Mesendoderm (in vitro differentiated cells): ENCODE data around the gene TMX1.

Experiments
- DNase-seq: peaks from one replicate; pipeline ENCODE4 v3.0.0; 2013
- H2AK5ac ChIP-seq: 2 replicates; pipeline ENCODE4 v1.6.1; 2013; ENCODE audit warnings: low read length, inconsistent platforms
- H2BK120ac ChIP-seq: 2 replicates; pipeline ENCODE4 v1.6.1; 2013; ENCODE audit warnings: low read depth, mild to moderate bottlenecking, low read length, moderate library complexity, mixed read lengths
- H2BK15ac ChIP-seq: replicated peaks from 2 replicates; pipeline ENCODE4 v1.6.1; 2013; ENCODE audit warnings: low read depth, mild to moderate bottlenecking, moderate library complexity
- H2BK5ac ChIP-seq: 2 replicates; pipeline ENCODE4 v1.6.1; 2013; ENCODE audit warnings: low read length, inconsistent platforms
- H3K18ac ChIP-seq: 2 replicates; pipeline ENCODE4 v1.6.1; 2013; ENCODE audit warnings: mild to moderate bottlenecking, low read length, mixed read lengths
- H3K23ac ChIP-seq: one replicate; pipeline ENCODE4 v1.6.1; 2013; ENCODE audit warnings: low read length
- H3K27ac ChIP-seq: 2 replicates; pipeline ENCODE4 v1.5.1; 2013; ENCODE audit warnings: low read depth, mild to moderate bottlenecking, inconsistent platforms, low read length, moderate library complexity
- H3K27me3 ChIP-seq: 2 replicates; pipeline ENCODE4 v1.6.1; 2013; ENCODE audit warnings: low read length, control low read depth, mild to moderate bottlenecking, inconsistent platforms; ENCODE audit not compliant: insufficient read depth, poor library complexity
- H3K36me3 ChIP-seq: 2 replicates; pipeline ENCODE4 v1.6.1; 2013; ENCODE audit warnings: low read length, inconsistent platforms; ENCODE audit not compliant: control insufficient read depth, insufficient read depth
- H3K4ac ChIP-seq: one replicate; pipeline ENCODE4 v1.6.1; 2013; ENCODE audit warnings: low read depth, mild to moderate bottlenecking, low read length, moderate library complexity
- H3K4me1 ChIP-seq: 2 replicates; pipeline ENCODE4 v1.6.1; 2013; ENCODE audit warnings: low read depth, low read length, inconsistent platforms; ENCODE audit not compliant: control insufficient read depth
- H3K4me2 ChIP-seq: 2 replicates; pipeline ENCODE4 v1.6.1; 2013; ENCODE audit warnings: low read length
- H3K4me3 ChIP-seq: 2 replicates; pipeline ENCODE4 v1.5.1; 2013; ENCODE audit warnings: mild to moderate bottlenecking, low read length
- H3K56ac ChIP-seq: one replicate; pipeline ENCODE4 v1.6.1; 2013; ENCODE audit warnings: low read length
- H3K79me1 ChIP-seq: 2 replicates; pipeline ENCODE4 v1.6.1; 2013; ENCODE audit warnings: low read length, inconsistent platforms
- H3K79me2 ChIP-seq: 2 replicates; pipeline ENCODE4 v1.6.1; 2013; ENCODE audit warnings: mild to moderate bottlenecking, low read length; ENCODE audit not compliant: control insufficient read depth, insufficient read depth
- H3K9ac ChIP-seq: 2 replicates; pipeline ENCODE4 v1.6.1; 2013; ENCODE audit warnings: low read length, inconsistent platforms
- H4K5ac ChIP-seq: one replicate; pipeline ENCODE4 v1.6.1; 2013; ENCODE audit warnings: low read length
- H4K8ac ChIP-seq: one replicate; pipeline ENCODE4 v1.6.1; 2013; ENCODE audit warnings: low read depth, mild to moderate bottlenecking, control low read depth, low read length, moderate library complexity
- WGBS: extraction: QIAGEN DNeasy Blood & Tissue Kit; methylation state at CpG from one replicate; pipeline ENCODE4 v1.1.7; 2013; ENCODE audit warnings: low lambda C conversion rate, missing lambda C conversion rate; ENCODE audit not compliant: insufficient coverage; ENCODE audit errors: extremely low coverage; 5-methylcytosine and 5-hydroxymethylcytosine counted together

The TMX1 gene

DNA sequence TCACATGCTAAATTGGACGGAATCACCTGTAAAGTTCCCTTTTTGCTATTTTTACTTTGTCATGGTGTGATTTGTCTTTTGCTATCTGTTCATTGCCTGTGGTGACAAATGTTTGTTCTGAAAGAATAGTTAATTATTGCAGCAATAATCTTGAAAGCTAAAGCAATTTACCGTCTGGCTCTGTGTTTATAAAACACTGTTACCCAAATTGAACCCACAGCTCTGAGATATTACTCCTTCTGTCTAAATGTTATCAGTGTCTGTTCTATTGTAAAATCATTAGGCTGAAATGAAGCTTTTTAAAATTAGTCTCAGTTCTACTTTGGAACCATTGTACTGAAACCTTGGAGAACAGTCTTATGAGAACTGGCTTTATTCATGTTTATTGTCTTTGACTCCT, 42.5 kb downstream of the TMX1 start:
- no peak overlapping the region for H3K4me2 ChIP-seq
- no peak overlapping the region for H2AK5ac ChIP-seq
- no peak overlapping the region for H3K4ac ChIP-seq
- H4K5ac ChIP-seq, result no peak overlapping the region
- no peaks in the 10 kb centered on the region for H3K79me1 ChIP-seq
- no peak overlapping the region for H2BK15ac ChIP-seq
- DNase-seq, result no peak
- no peak overlapping the region for H4K8ac ChIP-seq
- H3K27me3 ChIP-seq, result no peaks in the 10 kb centered on the region
- no peak overlapping the region for H2BK5ac ChIP-seq
- H3K36me3 ChIP-seq, result no peaks in the 10 kb centered on the region
- no peak overlapping the region for H3K4me3 ChIP-seq
- no peak overlapping the region for H3K9ac ChIP-seq
- no peak overlapping the region for H3K27ac ChIP-seq
- H3K23ac ChIP-seq, result no peak overlapping the region
- H3K56ac ChIP-seq, result no peak overlapping the region
- WGBS, result no CpG with 5 or more reads among the region's 2 CpGs
- no peak overlapping the region for H2BK120ac ChIP-seq
- no peaks in the 10 kb centered on the region for H3K4me1 ChIP-seq
- H3K18ac ChIP-seq, result no peak overlapping the region
- no peaks in the 10 kb centered on the region for H3K79me2 ChIP-seq

GRCh38 chr14:51283402-51284085, 43.5 kb downstream of the TMX1 start:
- no peak overlapping the region for H4K5ac ChIP-seq
- H3K27me3 ChIP-seq, result no peaks in the 10 kb centered on the region
- H3K36me3 ChIP-seq, result no peaks in the 10 kb centered on the region
- H2BK15ac ChIP-seq, result no peak overlapping the region
- H3K27ac ChIP-seq, result no peak overlapping the region
- H3K79me1 ChIP-seq, result no peaks in the 10 kb centered on the region
- H3K56ac ChIP-seq, result no peak overlapping the region
- no peak overlapping the region for H2AK5ac ChIP-seq
- no peaks in the 10 kb centered on the region for H3K4me1 ChIP-seq
- H3K23ac ChIP-seq, result no peak overlapping the region
- no peak overlapping the region for H4K8ac ChIP-seq
- no peaks in the 10 kb centered on the region for H3K79me2 ChIP-seq
- peak; percentile 89 for DNase-seq
- H3K4me3 ChIP-seq, result no peak overlapping the region
- H3K9ac ChIP-seq, result no peak overlapping the region
- no peak overlapping the region for H2BK5ac ChIP-seq
- no peak overlapping the region for H3K18ac ChIP-seq
- no peak overlapping the region for H2BK120ac ChIP-seq
- WGBS, result no CpG with 5 or more reads among the region's 8 CpGs
- no peak overlapping the region for H3K4ac ChIP-seq
- no peak overlapping the region for H3K4me2 ChIP-seq

GRCh38 chr14:51284241-51284640, 44.2 kb downstream of the TMX1 start:
- H4K5ac ChIP-seq, result no peak overlapping the region
- no peak overlapping the region for H2AK5ac ChIP-seq
- no peak overlapping the region for H3K4me3 ChIP-seq
- no peak overlapping the region for H3K18ac ChIP-seq
- no peaks in the 10 kb centered on the region for H3K79me1 ChIP-seq
- no peaks in the 10 kb centered on the region for H3K4me1 ChIP-seq
- no peak overlapping the region for H3K56ac ChIP-seq
- H3K79me2 ChIP-seq, result no peaks in the 10 kb centered on the region
- no peak overlapping the region for H4K8ac ChIP-seq
- no peak overlapping the region for H3K4me2 ChIP-seq
- H3K4ac ChIP-seq, result no peak overlapping the region
- no peaks in the 10 kb centered on the region for H3K27me3 ChIP-seq
- no peak overlapping the region for H2BK15ac ChIP-seq
- H3K27ac ChIP-seq, result no peak overlapping the region
- no peak overlapping the region for H2BK5ac ChIP-seq
- H3K36me3 ChIP-seq, result no peaks in the 10 kb centered on the region
- no peak overlapping the region for H3K9ac ChIP-seq
- H3K23ac ChIP-seq, result no peak overlapping the region
- H2BK120ac ChIP-seq, result no peak overlapping the region
- DNase-seq, result no peak

- Histone ChIP-seq H3K79me2 (no peaks in the 10 kb centered on the region), H3K4me3 (no peak overlapping the region), H2BK15ac (no peak overlapping the region), H3K56ac (no peak overlapping the region), H3K23ac (no peak overlapping the region), H3K36me3 (no peaks in the 10 kb centered on the region), H2AK5ac (no peak overlapping the region), H3K27ac (no peak overlapping the region), H3K18ac (no peak overlapping the region), H3K4me1 (no peaks in the 10 kb centered on the region), H3K9ac (no peak overlapping the region), H4K5ac (no peak overlapping the region), H2BK5ac (no peak overlapping the region), H2BK120ac (no peak overlapping the region), H3K4me2 (no peak overlapping the region), H3K27me3 (no peaks in the 10 kb centered on the region), H3K4ac (no peak overlapping the region), H4K8ac (no peak overlapping the region), H3K79me1 (no peaks in the 10 kb centered on the region)
- no peak for DNase-seq
- no CpG with 5 or more reads among the region's 1 CpG for WGBS
These were observed 45.1 kb downstream of the TMX1 start for GRCh38 chr14:51285120-51285519.

- H4K5ac ChIP-seq, result no peak overlapping the region
These were observed 49.1 kb downstream of the TMX1 start for GRCh38 chr14:51289169-51289568.

DNA sequence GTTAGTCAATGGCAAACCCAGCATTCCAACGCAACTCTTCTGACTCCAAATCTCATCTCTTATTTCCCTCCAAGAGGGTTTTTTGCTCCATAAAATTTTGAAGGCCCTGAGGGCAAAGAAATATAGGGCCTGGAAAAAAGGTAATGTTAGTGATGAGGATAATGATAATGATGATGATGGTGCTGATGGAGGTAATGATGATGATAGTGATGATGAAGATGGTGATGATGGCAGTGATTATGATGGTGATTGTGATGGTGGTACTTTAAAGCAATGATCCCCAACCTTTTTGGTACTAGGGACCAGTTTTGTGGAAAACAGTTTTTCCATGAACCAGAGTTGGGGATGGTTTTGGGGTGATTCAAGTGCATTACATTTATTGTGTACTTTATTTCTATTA, 50.1 kb downstream of the TMX1 start:
- no peak overlapping the region for H2BK120ac ChIP-seq
- H3K56ac ChIP-seq, result no peak overlapping the region
- no peak overlapping the region for H3K9ac ChIP-seq
- no peak for DNase-seq
- no peak overlapping the region for H3K18ac ChIP-seq
- no peak overlapping the region for H2BK15ac ChIP-seq
- H2BK5ac ChIP-seq, result no peak overlapping the region
- H3K4me1 ChIP-seq, result no peaks in the 10 kb centered on the region
- no peaks in the 10 kb centered on the region for H3K79me2 ChIP-seq
- no peak overlapping the region for H3K27ac ChIP-seq
- H3K4ac ChIP-seq, result no peak overlapping the region
- no peak overlapping the region for H4K8ac ChIP-seq
- H4K5ac ChIP-seq, result no peak overlapping the region
- H3K79me1 ChIP-seq, result no peaks in the 10 kb centered on the region
- no peak overlapping the region for H3K4me2 ChIP-seq
- H2AK5ac ChIP-seq, result no peak overlapping the region
- no peak overlapping the region for H3K4me3 ChIP-seq
- H3K23ac ChIP-seq, result no peak overlapping the region
- no CpG with 5 or more reads among the region's 1 CpG for WGBS
- no peaks in the 10 kb centered on the region for H3K36me3 ChIP-seq
- no peaks in the 10 kb centered on the region for H3K27me3 ChIP-seq

More at GRCh38 chr14:51289169-51289568, 49.1 kb downstream of the TMX1 start:
- Histone ChIP-seq H3K27ac (no peak overlapping the region), H3K23ac (no peak overlapping the region), H3K4me3 (no peak overlapping the region), H3K79me2 (no peaks in the 10 kb centered on the region), H3K4ac (no peak overlapping the region), H2AK5ac (no peak overlapping the region), H2BK120ac (no peak overlapping the region), H4K8ac (no peak overlapping the region), H3K36me3 (no peaks in the 10 kb centered on the region), H3K4me1 (no peaks in the 10 kb centered on the region), H3K4me2 (no peak overlapping the region), H3K27me3 (no peaks in the 10 kb centered on the region), H2BK15ac (no peak overlapping the region), H3K18ac (no peak overlapping the region), H3K56ac (no peak overlapping the region), H3K79me1 (no peaks in the 10 kb centered on the region), H2BK5ac (no peak overlapping the region), H3K9ac (no peak overlapping the region)
- DNase-seq, result no peak
